ENCODE results near the gene SF3B3.

DNA sequence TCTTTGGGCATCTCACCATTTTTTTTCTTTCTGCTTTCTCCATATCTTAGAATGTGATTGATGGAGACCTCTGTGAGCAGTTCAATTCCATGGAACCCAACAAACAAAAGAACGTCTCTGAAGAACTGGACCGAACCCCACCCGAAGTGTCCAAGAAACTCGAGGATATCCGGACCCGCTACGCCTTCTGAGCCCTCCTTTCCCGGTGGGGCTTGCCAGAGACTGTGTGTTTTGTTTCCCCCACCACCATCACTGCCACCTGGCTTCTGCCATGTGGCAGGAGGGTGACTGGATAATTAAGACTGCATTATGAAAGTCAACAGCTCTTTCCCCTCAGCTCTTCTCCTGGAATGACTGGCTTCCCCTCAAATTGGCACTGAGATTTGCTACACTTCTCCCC lies 48.0 kb downstream of the SF3B3 start:
- TF ChIP-seq CTCF (IDR thresholded peaks at IDR 0.05) (no peak), POLR2A (IDR thresholded peaks at IDR 0.05) (no peak)

Data from vagina (tissue), 2 donors.